Caco-2 (cell line): Measurements from ENCODE around the gene ZBTB8A. TPM values are rescaled to one million over a fixed set of nuclear protein-coding genes. Genes with fewer than 3 reads are reported as not detected.

Experiments used
- BruUV-seq: library from RNA; stranded (reverse); fragments of 400-500 nt; replicated peaks from 2 replicates; lab custom pipeline; 2021; lab: Mats Ljungman, UMichigan
- CTCF ChIA-PET: fragments of 300-600 bp; sonication (Branson Sonifier 250); formaldehyde crosslinking; loops from one replicate; lab custom pipeline; 2022; ENCODE audit warnings: antibody characterized with exemption; lab: Charles Lee
- POLR2A ChIA-PET: fragments of 300-600 bp; sonication (Branson Sonifier 250); formaldehyde crosslinking; loops from one replicate; lab custom pipeline; 2022; ENCODE audit warnings: antibody characterized with exemption; lab: Charles Lee
- DNase-seq, 2 experiments: peaks; one replicate each; pipeline versions ENCODE4 v3.0.0 to v3.0.0-alpha.2; 2020 to 2022
- H3K27me3 ChIP-seq: replicated peaks from 2 replicates; pipeline ENCODE4 v1.6.0; 2011; ENCODE audit warnings: low read length; ENCODE audit not compliant: control insufficient read depth, insufficient read depth
- H3K36me3 ChIP-seq: 2 replicates; pipeline ENCODE4 v1.5.1; 2011; ENCODE audit warnings: low read length; ENCODE audit not compliant: control insufficient read depth, insufficient read depth
- H3K4me1 ChIP-seq: fragments of 250-450 bp; sonication (Bioruptor Pico); 2 replicates; pipeline ENCODE4 v1.5.1; 2020; ENCODE audit warnings: mild to moderate bottlenecking
- H3K4me3 ChIP-seq: 2 replicates; pipeline ENCODE4 v1.5.1; 2011; ENCODE audit warnings: low read depth, mild to moderate bottlenecking, control low read depth, low read length
- H3K9me3 ChIP-seq: fragments of 250-450 bp; sonication (Bioruptor Pico); 2 replicates; pipeline ENCODE4 v1.5.1; 2020; ENCODE audit warnings: mild to moderate bottlenecking, moderate library complexity
- H3K27ac Mint-ChIP-seq: one replicate; pipeline ENCODE4 v1.8.0; 2022; ENCODE audit warnings: mixed read lengths; ENCODE audit not compliant: unreplicated experiment
- H3K27me3 Mint-ChIP-seq: one replicate; pipeline ENCODE4 v1.8.0; 2022; ENCODE audit warnings: mixed read lengths; ENCODE audit not compliant: insufficient read depth, unreplicated experiment
- H3K36me3 Mint-ChIP-seq: one replicate; pipeline ENCODE4 v1.8.0; 2022; ENCODE audit warnings: mild to moderate bottlenecking, mixed read lengths; ENCODE audit not compliant: insufficient read depth, unreplicated experiment
- H3K4me1 Mint-ChIP-seq: one replicate; pipeline ENCODE4 v1.8.0; 2022; ENCODE audit warnings: low read depth, mixed read lengths; ENCODE audit not compliant: unreplicated experiment
- H3K4me3 Mint-ChIP-seq: one replicate; pipeline ENCODE4 v1.8.0; 2022; ENCODE audit warnings: mild to moderate bottlenecking, moderate library complexity, mixed read lengths; ENCODE audit not compliant: unreplicated experiment
- H3K9me3 Mint-ChIP-seq: one replicate; pipeline ENCODE4 v1.8.0; 2022; ENCODE audit warnings: mixed read lengths; ENCODE audit not compliant: unreplicated experiment
- intact Hi-C: fragments of 100-400 bp; cut with micrococcal nuclease; formaldehyde crosslinking; loops from one replicate; pipeline ENCODE4 v1.10.0; 2022; ENCODE audit not compliant: unreplicated experiment
- total RNA-seq: library from RNA; stranded (reverse); gene quantifications from 2 replicates; pipeline ENCODE4 v1.2.3, GENCODE V29; 2022
- TF ChIP-seq, protein P1 (sequence below), 2 experiments: fragments of 200-600 bp in 1 of 2; IDR thresholded peaks; 1 replicate in 1 of 2; 2 replicates in 1 of 2; pipeline versions ENCODE4 v1.5.1 to v1.8.0; 2011 to 2022; ENCODE audit warnings: antibody characterized with exemption in 1 of 2, control low read depth in 1 of 2, inconsistent platforms in 1 of 2, low read depth in 1 of 2, low read length in 1 of 2, mild to moderate bottlenecking in 1 of 2, moderate library complexity in 1 of 2; ENCODE audit not compliant: insufficient read depth in 1 of 2, severe bottlenecking in 1 of 2, unreplicated experiment in 1 of 2

Gene ZBTB8A
- total RNA-seq, 1 experiment from 2014 or later, result 3.7 TPM

DNA sequence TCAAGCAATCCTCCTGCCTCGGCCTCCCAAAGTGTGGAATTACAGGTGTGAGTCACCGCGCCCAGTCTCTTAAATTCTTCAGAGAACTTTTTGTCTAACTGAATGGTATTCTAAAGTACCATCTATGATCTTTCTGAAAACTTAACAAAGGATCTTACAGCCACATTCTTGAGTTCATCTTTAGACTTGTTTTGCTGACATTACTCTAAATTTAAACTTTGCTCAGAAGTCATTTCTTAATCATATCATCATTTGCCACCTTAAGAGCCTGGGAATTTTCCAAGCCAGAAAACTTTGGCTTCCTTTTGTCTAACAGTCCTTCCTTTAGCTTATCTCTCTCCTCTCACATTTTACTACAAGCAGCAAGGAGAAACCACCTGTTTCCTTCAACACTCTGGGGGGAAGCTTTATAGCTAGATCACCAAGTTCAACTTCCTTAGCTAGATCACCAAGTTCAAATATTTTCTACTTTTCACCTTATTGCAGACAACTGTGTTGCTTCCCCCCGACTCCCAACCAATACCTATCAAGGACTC, 5.4 kb upstream of the ZBTB8A start:
- CTCF ChIA-PET, result no interaction called here
- H3K4me1 Mint-ChIP-seq, result no peaks in the 10 kb centered on the region
- H3K9me3 Mint-ChIP-seq, result no peaks in the 10 kb centered on the region
- H3K36me3 Mint-ChIP-seq, result no peaks in the 10 kb centered on the region
- TF ChIP-seq, protein P1, sequence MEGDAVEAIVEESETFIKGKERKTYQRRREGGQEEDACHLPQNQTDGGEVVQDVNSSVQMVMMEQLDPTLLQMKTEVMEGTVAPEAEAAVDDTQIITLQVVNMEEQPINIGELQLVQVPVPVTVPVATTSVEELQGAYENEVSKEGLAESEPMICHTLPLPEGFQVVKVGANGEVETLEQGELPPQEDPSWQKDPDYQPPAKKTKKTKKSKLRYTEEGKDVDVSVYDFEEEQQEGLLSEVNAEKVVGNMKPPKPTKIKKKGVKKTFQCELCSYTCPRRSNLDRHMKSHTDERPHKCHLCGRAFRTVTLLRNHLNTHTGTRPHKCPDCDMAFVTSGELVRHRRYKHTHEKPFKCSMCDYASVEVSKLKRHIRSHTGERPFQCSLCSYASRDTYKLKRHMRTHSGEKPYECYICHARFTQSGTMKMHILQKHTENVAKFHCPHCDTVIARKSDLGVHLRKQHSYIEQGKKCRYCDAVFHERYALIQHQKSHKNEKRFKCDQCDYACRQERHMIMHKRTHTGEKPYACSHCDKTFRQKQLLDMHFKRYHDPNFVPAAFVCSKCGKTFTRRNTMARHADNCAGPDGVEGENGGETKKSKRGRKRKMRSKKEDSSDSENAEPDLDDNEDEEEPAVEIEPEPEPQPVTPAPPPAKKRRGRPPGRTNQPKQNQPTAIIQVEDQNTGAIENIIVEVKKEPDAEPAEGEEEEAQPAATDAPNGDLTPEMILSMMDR (IDR thresholded peaks at IDR 0.05; ENCODE audit: insufficient read depth in 1 of 2, low read depth in 1 of 2, low read length in 1 of 2, severe bottlenecking in 1 of 2, unreplicated experiment in 1 of 2), result no peak
- no peak for DNase-seq
- Histone ChIP-seq H3K27me3 (no peaks in the 10 kb centered on the region), H3K4me3 (no peak overlapping the region), H3K9me3 (no peaks in the 10 kb centered on the region), H3K36me3 (no peaks in the 10 kb centered on the region), H3K4me1 (no peaks in the 10 kb centered on the region)
- intact Hi-C loops, result no loop called here
- H3K27me3 Mint-ChIP-seq, result no peaks in the 10 kb centered on the region
- no peak overlapping the region for H3K27ac Mint-ChIP-seq
- POLR2A ChIA-PET, result interaction anchor here (0.5 kb wide), 1 partner anchor 14 kb away, joined by 3 read pairs; no protein-coding TSS in a partner anchor
- no peak overlapping the region for H3K4me3 Mint-ChIP-seq
- BruUV-seq, result no TSS peak

DNA sequence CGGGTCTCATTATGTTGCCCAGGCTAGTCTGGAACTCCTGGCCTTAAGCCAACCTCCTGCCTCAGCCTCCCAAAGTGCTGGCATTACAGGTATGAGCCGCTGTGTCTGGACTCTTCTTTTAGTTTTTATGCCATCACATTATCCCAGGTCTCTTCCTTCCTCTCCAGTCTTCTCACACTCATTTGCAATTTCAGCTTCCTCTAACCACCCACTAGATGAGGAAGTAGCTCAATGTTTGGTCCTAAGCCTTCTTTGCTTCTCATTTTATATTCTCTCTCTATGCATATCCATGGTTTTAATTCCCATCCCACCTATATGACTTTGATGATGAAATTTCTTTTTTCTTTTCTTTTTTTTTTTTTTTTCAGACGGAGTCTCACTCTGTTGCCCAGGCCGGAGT, 3.1 kb upstream of the ZBTB8A start:
- POLR2A ChIA-PET, result interaction anchor here (0.6 kb wide), 1 partner anchor 115 kb away, joined by 4 read pairs; the partner anchor contains the start of gene RBBP4
- no TSS peak for BruUV-seq

DNA sequence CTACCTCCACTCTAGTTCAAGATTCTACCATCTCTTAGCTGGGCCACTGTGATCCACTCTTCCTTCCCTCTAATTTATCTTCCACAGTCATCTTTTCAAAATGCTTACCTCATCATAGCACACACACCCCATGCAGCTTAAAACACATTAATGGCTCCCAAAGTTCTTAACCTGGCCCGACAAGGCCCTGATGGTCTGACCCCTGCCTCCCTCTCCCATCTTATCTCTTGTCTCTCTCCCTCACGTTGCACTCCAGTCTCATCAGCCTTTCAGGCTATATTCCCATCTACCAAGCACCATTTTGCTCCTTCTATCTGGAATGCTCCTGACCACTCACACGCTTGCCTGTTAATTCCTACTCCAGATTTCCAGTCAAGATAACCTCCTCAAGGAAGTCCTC, 2.5 kb upstream of the ZBTB8A start:
- CTCF ChIA-PET, result interaction anchor here (1.6 kb wide), 1 partner anchor 16 kb away, joined by 3 read pairs; no protein-coding TSS in a partner anchor
- intact Hi-C loops, result no loop called here

More for the DNA sequence above, 3.1 kb upstream of the ZBTB8A start:
- peaks cover 6% of the 10 kb centered on the region; the same call in 1 of the 2 replicates for H3K4me1 ChIP-seq
- H3K9me3 ChIP-seq, result no peaks in the 10 kb centered on the region
- Mint-ChIP-seq H3K4me3 (no peak overlapping the region), H3K9me3 (no peaks in the 10 kb centered on the region), H3K36me3 (no peaks in the 10 kb centered on the region), H3K4me1 (peaks cover 2% of the 10 kb centered on the region), H3K27me3 (no peaks in the 10 kb centered on the region), H3K27ac (no peak overlapping the region)
- H3K4me3 ChIP-seq, result no peak overlapping the region
- TF ChIP-seq, protein P1 (IDR thresholded peaks at IDR 0.05; ENCODE audit: insufficient read depth in 1 of 2, low read depth in 1 of 2, low read length in 1 of 2, severe bottlenecking in 1 of 2, unreplicated experiment in 1 of 2), result no peak
- no peaks in the 10 kb centered on the region for H3K36me3 ChIP-seq
- DNase-seq, result no peak
- no peaks in the 10 kb centered on the region for H3K27me3 ChIP-seq
- CTCF ChIA-PET, result interaction anchor here (1.6 kb wide), 1 partner anchor 16 kb away, joined by 3 read pairs; no protein-coding TSS in a partner anchor
- intact Hi-C loops, result no loop called here

More for the DNA sequence above, 2.5 kb upstream of the ZBTB8A start:
- no peaks in the 10 kb centered on the region for H3K27me3 ChIP-seq
- POLR2A ChIA-PET, result interaction anchor here (0.6 kb wide), 1 partner anchor 114 kb away, joined by 4 read pairs; the partner anchor contains the start of gene RBBP4
- Mint-ChIP-seq H3K4me1 (peaks cover 6% of the 10 kb centered on the region), H3K9me3 (no peaks in the 10 kb centered on the region), H3K27me3 (no peaks in the 10 kb centered on the region), H3K4me3 (no peak overlapping the region), H3K27ac (no peak overlapping the region), H3K36me3 (no peaks in the 10 kb centered on the region)
- H3K36me3 ChIP-seq, result no peaks in the 10 kb centered on the region
- no peak for DNase-seq
- no peak overlapping the region for H3K4me3 ChIP-seq
- TF ChIP-seq, protein P1 (IDR thresholded peaks at IDR 0.05; ENCODE audit: insufficient read depth in 1 of 2, low read depth in 1 of 2, low read length in 1 of 2, severe bottlenecking in 1 of 2, unreplicated experiment in 1 of 2), result no peak
- peaks cover 6% of the 10 kb centered on the region; the same call in 1 of the 2 replicates for H3K4me1 ChIP-seq
- no peaks in the 10 kb centered on the region for H3K9me3 ChIP-seq
- BruUV-seq, result no TSS peak
